T follicular helper cell (primary cell): Measurements from ENCODE around the gene UQCR10.

Experiments used
- DNase-seq: peaks from one replicate; pipeline ENCODE4 v3.0.0-alpha.2; 2020; ENCODE audit warnings: low read depth

The UQCR10 gene

DNA sequence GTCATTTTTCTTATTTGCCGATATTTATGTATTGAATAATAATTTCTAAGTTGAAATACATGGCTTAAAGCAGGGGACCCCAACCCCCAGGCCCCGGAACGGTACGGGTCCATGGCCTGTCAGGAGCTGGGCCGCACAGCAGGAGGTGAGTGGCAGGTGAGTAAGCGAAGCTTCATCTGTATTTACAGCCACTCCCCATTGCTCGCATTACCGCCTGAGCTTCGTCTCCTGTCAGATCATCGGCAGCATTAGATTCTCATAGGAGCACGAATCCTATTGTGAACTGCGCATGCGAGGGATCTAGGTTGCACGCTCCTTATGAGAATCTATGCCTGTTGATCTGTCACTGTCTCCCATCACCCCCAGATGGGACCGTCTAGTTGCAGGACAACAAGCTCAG lies 4.9 kb upstream of the UQCR10 start:
- DNase-seq, result no peak

DNA sequence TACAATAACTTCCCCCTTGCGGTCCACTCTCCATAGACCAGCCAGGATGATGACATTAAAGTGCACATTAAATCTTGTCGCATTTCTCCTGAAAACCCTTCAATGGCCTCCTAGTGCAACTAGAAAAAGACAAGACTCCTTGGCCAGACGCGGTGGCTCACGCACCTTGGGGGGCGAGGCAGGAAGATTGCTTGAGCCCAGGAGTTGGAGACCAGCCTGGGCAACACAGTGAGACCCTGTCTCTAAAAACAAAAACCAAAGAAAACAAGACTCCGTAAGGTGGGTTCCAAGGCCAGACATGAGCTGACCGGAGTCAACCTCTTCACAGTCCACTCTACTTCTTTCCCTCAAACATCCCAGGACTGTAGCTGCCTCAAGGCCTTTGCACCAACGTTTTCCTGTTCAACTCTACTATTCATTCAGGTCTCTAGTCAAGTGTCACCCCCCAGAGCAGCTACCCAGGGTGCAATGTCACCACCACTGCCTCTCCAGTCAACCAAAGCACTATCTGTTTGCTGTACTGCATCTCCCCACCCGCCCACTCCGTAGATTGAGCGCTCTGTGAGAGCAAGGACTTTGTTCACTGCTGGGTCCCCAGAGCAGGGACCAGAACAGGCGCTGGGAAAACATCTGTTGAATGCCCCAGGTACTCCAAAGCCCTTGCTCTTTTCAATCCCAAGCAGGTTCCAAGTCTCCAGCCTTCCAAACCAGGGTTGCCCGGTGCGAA lies 1.1 kb upstream of the UQCR10 start:
- DNase-seq, result peak; percentile 2

DNA sequence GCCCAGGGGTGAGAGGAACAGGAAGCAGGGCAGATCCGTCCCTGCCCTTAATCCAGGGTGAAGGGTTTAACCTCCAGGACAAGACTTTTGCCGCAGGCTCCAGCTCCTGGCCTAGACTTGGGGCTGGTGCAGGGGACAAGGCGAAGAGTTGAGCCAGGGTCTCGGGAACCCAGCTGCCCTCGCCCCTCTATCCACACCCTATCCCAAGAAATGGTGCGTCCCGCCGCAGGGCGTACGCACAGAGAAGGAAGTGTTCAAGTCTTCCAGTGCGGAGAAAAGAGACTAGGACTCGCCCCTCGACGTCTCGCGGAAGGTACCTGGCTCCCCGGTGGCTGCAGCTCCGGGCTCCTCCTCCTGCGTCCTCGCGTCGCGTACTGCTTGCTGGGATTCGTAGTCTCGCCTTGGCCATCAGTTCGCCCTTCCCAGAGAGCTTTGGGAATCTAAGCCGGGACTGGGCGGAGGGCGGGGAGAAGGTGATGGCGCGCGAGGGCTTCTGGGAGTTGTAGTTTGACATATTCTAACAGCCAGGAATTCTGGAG lies 468 bp upstream of the UQCR10 start, which contains the start of gene ZMAT5:
TSS of gene ZMAT5 (minus strand) at position 376 of the 539 bp plus-strand sequence. CDS start 18,463 bp downstream, outside the sequence.
- peak; percentile 87 for DNase-seq

DNA sequence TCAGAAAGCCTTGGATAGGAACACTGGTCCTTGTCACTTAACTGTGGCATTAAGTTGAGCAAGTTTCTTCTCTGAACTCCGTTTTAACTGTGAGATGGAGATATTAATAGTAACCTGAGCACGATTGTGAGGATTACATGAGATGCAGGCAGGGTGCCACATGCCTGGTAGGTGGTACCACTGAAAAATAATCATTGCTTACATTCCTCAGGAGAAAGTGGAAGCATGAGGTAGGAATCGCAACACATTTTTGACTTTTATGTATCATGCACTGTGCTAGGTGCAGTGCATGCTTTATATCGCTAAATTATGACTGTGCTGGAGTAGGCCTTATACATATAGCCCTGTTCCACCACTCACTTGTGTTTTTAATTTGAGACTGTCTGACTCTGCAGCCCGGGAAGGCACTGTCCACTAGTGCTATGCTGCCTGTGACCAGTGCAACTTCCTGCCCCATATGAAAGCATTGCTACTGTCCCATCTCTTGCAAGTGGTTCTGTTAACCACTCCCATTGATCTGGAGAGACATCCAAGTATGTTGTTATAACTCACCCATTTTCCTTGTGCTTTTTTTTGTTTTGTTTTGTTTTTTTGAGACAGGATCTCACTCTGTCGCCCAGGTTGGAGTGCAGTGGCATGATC lies 1.0 kb downstream of the UQCR10 start:
- no peak for DNase-seq

DNA sequence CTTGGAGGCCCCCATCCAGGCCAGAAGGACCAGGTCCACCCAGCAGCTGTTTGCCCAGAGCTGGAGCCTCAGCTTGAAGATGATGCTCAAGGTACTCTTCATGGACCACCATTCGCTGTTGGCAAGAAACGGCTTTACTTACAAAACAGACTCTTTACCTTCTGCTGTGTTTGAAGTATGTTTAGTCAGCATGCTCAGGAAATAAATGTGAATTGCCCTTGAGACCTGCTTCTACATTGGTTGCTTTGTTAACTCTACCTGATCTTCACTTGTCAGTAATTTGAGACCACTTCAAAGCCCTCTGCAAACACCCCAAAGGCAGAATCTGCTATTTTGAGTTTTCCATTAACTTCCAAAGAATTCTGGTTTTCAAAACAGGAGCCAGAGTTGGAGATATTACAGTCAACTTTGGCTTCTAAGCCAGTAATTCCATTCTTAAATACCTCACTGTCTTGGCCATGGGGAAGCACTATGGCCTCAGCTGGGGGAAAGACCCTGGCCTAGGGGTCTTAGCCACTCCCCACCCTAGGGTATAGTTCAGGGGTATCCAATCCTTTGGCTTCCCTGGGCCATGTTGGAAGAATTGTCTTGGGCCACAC lies 2.7 kb downstream of the UQCR10 start:
- no peak for DNase-seq

DNA sequence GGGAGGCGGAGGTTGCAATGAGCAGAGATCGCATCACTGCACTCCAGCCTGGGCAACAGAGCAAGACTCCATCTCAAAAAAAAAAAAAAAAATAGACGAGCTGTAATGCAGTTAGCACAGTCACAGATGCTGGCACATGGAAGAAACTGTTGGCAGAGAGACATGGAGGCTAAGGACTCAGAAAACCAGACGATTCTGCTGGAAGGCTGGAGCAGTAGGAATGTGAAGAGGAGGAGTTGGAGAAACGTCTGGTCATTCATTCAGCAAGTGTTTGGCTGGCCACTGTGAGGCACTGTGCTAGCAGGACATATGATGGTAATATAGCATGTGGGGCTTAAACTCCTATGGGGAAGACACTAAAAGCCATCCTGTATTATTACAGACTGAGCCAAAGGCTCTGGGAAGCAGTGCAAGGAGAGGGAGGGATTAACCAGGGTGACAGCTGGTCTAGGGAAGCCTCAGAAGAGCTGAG lies 5.0 kb downstream of the UQCR10 start:
- no peak for DNase-seq

DNA sequence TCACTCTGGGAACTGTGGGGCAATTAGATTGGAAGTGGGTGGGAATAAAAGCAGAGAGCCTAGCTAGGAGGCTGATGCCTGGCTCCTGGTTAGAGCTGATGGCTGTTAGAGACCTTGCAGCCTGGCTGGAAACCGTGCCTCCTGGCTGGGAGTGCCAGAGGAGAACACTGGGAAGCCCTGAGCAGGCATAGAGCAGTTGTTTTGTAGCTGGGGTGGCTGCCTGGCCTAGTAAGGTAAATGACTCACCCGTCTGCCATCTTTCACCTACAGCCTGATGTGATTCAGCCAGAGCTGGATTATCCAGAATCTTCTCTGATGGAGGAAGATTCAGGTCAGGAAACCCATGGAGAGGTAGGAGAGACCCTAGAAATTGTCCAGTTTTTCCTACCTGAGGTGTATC lies 6.1 kb downstream of the UQCR10 start:
- DNase-seq, result no peak

DNA sequence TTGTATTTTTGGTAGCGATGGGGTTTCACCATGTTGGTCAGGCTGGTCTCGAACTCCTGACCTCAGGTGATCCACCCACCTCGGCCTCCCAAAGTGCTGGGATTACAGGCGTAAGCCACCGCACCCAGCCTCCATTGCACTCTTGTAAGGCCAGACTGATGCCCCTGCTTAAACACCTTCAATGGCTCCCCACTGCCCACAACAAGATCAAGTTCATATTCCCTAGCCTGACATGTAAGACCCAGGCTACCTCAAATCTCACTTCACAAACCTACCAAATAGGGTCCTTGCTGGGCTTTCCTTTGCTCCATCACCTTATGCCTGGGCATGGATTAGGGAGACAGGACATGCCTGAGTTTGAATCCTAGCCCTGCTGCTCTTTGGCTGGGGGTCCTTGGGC lies 13.1 kb downstream of the UQCR10 start:
- no peak for DNase-seq

DNA sequence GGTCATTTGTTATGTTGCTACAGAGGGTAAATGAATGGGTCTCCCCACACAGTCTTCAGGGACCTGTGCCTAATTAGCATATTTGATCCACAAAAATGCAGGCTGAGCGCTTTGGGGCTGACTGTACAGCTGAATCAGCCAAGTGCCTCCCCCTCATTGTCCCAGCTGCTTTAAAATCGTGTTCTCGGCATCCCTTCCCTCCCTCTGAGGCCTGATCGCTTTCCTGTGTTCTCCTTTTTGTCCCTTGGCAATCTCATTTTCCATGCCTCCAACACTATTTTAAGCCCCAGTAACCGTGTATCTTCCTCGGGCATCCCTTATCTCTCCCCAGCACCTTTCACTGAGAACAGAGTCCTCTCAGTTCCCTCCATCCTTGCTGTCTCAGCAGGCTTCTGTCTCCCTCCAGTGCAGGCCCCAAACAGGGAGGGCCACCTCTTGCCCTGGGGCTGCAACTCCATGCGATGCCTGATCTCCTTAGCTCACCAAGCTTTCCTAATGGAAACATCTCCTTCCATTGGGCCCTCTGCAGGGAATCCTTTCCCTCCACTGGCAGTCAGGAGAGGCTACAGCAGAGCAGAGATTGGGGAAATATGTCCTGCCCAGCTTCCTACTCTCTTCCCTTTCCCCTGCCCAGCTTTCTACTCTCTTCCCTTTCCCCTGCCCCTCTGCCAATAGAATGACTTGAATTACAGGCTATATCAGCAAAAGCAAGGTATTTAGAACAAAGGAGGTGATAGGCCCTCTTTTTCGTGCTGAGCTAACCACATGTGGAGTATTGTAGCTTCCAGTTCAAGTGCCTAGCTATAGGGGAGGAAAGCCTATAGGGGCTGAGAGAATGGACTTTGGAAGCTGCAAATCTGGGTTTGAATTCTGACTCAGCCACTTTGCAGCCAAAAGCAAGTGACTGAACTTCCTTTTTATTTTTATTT lies 13.8 kb downstream of the UQCR10 start:
- no peak for DNase-seq

DNA sequence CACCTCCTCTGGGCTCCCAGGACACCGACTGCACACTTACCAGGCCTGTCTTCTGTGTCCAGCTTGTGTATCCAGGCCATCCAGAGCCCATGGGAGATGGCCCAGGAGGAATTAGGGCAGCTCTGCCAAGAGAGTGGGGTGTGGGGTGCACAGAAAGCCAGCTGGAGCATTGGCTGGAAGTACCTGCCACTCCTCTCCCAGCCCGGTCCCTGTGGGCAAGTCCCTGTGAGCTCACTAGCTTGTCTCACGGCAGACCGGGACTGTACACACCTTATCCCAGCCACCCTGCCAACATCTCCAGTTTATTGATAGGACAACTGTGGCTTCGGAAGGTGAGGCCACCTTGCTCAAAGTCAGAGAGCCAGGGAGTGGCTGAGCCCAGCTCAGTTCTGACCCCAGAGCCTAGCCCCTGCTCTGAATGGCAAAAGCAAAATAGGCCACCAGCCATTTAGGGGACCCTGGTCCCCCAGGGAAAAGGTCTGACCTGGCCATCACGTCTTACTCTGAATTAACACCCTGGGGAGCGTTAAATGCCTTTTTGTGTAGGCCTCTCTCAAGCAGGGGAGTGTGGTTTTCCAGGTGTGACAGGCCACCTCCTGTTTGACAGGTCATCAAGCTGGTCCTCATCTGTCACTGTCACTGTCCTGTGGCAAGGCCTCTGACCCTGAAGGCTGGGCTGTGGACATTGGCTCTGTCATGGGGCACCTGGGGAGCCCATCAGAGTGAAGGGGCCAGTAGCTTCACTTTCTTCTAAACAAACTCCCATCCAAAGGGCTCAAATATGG lies 15.1 kb downstream of the UQCR10 start:
- DNase-seq, result no peak

DNA sequence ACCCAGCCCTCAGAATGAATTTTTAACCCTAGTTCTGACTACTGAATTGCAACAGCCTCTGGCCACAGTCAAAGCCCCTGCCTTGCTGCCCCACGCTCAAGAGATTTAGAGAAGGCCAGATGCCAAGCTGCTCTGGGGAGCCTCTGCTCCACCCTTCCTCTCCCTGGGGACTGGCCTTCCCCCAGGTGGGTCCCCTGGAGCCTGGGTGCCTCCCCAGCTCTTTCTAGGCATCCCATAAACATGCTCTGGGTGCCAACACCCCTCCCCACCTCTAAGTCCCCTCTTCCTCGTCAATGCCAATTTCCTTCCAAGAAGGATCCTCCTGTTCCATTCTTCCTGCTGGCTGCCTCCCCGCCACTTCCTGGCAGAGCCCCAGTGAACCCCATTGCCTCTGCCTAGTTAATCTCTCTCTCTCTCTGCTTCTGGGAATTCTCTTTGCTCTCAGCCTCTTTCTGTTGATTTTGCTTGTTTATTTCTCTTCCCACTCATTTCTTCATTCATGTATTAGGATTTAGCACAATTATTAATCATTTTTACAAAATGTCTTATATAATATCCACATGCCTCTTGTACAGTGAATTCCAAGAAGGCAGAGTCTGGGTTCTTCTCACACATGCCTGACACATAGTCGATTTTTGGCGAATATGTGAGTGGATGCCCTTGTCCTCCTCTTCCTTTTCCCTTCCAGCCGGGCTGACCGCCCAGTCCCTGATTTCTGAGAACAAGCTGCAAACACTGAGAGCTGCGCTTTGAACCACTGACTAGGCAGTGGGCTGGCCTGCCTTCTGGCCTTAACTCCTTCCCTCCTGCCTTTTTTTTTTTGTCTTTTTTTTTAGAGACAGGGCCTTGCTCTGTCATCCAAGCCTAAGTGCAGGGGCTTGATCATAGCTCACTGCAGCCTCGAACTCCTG lies 17.5 kb downstream of the UQCR10 start:
- no peak for DNase-seq

DNA sequence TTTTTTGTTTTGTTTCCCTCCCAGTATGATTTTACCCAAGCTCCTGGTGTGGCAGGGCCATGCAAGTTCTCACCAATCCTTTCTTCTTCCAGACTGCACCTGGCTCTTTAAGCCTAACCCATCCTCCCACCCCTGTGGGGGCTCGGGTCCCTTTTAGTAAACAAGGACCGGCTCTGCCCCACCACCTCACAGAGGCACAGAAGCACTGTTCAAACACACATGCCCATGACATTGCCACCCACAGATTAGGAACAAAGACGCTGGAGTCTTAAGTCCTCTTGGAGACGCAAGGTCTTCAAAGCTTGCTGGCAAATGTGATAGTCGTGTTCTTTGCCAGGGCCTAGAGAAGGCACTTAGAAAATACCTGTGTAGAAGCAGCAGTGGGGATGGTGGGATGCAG lies 18.9 kb downstream of the UQCR10 start:
- DNase-seq, result no peak

DNA sequence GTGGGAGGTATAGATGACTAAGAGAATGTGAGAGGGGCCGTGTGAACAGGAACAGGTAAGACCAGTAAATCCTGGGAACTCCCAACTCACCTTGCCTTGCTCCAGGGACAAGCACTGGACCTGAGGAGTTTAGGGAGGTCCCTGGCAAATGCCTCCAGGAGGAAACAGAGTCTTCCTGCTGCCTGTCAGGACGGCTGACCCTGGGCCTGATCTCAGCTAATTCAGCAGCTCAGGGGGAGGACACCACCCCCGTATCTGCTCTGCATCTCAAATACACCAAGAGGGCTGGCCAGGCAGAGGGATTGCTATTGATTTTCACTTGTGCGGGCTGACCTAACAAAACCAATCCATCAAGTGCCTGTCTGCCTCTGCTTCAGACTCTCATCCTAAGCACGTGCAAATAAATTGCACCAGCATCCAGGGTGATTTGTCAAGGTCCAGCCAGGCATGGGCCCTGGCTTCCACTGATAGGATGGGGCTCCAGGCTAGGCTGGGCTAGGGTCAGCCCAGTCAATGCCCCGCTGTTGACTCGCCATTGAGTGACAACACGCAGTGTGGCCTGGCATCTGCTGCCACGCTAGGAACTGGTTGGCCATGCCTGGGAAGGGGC lies 20.3 kb downstream of the UQCR10 start:
- no peak for DNase-seq

DNA sequence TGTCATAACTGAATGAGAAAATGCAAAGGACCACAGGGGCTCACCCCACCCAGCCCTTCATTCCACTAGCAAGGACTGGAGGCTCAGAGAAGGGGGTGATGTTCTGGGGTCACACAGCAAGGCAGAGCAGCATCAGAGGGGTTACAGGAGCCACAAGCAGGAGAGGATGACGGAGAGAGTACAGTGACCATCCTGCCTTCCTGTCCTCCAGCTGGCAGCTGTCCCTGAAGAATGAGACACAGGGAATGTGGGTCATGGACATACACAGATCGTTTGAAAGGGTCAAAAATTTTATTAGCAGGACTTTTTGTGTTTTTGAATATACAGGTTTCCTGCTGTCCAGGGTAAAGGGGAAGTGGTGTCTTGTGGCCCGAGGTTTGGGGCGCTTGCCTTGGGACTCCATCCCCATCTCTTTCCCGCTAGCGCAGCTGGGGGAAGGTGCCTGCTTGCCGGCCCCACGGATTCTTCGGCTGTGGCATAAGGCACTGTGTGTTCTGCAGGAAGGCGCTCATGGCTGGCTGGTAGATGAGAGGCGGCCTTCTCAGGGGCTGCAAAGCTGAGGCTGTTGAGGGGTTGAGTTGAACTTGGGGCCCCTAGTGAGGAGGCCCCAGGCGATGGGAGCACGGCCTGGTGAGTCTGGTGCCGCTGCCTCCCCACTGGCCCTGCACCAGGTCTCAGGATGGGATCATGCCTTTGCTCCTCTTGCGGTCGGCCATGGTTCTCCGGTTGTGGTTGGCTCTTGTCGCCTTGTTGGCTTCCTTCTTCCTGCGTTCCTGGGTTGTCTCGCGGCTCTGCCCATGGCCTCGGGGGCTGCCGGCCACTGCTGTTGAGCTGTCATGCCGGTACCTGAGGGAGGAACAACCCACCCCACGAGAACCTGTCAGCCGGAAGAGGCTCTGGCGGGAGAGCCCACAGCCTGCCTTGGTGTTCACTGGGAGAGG lies 21.4 kb downstream of the UQCR10 start:
- DNase-seq, result no peak

DNA sequence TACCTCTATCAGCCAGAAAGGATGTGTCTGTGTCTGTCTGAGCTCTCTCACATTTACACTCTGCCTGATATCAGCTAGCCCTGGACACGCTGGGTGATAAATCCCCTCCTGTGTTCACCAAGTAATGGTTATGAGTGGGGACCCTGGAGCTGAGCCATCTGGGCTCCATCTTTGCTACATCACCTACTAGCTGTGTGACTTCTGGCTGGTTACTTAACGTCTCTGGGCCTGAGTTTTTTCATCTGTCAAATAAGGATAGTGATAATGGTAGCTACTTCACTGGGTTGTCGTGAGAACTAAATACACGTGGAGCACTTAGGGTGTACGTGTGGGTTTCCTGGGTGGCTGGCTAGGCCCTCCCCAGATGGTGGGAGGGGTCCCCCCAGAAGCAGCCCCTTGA lies 22.9 kb downstream of the UQCR10 start:
- no peak for DNase-seq

DNA sequence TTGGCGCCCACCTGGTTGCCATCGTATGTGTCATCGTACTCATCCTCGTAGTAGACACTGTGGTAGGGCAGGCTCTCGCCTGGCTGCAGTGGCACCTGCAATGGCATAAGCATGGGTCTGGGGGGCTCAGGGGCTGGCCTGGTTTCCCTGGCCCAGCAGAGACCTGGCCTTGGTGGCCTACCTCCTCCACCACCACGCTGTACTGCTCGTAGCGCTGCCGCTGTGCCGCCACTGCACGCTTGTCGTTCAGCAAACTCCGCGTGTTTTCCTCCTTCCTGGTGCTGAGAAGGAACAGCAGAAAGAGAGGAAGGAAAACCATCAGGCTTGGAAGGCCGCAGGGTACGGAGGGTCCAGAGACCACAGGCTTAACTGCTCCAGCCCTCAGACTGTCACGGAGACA lies 26.2 kb downstream of the UQCR10 start:
- DNase-seq, result no peak

DNA sequence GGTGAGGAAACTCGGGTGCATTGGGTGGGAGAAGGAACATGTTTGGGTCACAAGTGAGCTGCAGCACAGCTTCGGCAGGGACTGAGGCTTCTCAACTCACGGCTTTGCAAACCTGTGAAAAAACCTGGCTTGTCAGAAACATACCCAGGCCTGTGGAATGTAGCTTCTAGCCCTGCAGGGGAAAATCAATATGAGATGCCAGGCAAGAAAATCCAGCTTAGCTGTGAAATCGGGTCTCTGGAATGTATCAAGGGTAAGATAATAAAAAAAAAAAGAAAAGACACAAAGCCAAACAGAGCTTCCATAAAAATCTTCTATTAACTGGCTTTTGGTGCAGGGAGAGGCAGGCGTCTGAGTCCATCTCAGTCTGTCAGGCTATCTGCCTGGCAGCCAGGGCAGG lies 28.5 kb downstream of the UQCR10 start:
- no peak for DNase-seq

DNA sequence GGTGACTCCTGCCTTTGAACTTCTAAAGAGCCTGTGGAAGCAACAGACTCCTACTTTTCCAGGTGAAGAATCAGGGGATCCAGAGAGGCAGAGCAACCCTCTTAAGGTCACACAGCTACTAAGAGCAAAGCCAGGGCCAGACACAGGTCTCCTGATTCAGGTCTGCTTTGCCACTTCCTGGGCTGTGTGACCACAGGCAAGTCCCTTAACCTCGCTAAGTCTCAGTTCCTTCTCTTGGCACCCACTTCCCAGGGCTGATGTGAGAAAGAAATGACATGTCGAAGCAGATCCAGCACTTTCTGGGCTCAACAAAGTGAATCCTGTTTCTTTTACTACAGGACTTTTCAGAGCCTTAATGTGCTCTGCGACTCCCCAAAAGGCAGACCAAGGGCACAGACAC lies 30.2 kb downstream of the UQCR10 start:
- no peak for DNase-seq
